Breast epithelium (tissue), 3 donors: ENCODE results near the gene PDS5B.

ENCODE experiments used
- CTCF ChIP-seq, 3 donors: fragments of 450-650 bp; IDR thresholded peaks; one replicate each; pipeline ENCODE4 v1.5.1; 2016 to 2017; ENCODE audit warnings: antibody characterized with exemption in 3 of 3, mild to moderate bottlenecking in 3 of 3, moderate library complexity in 3 of 3
- POLR2A ChIP-seq: fragments of 450-650 bp; IDR thresholded peaks from one replicate; pipeline ENCODE4 v1.6.1; 2016; ENCODE audit warnings: antibody characterized with exemption, mild to moderate bottlenecking, moderate library complexity

GRCh38 chr13:32622827-32623226, 36.6 kb downstream of the PDS5B start:
- no peak for TF ChIP-seq POLR2A
- no peak for TF ChIP-seq CTCF (IDR thresholded peaks at IDR 0.05)
